ENCODE results near the gene CBY3. TPM values are rescaled to one million over a fixed set of nuclear protein-coding genes. Genes with fewer than 3 reads are reported as not detected.

Gene CBY3
- total and polyA plus RNA-seq, 2 of the 8 experiments (the other 6 are each of a cell fraction or from before 2014, with no cell fraction given), result 0.39 TPM

GRCh38 chr5:179729727-179730126 lies 48.9 kb upstream of the CBY3 start (continued):
- TF ChIP-seq SP2 (IDR thresholded peaks at IDR 0.05; ENCODE audit: low read length) (no peak), CBX5 (IDR thresholded peaks at IDR 0.05; ENCODE audit: low read depth, low read length) (no peak), SP1 (IDR thresholded peaks at IDR 0.05; ENCODE audit: low read depth, low read length) (no peak)
